ENCODE data around the gene PAEP.
"Not testable (repeated sequence)": the region's sequence is repeated elsewhere in the genome, so short reads cannot be mapped to it uniquely, and the experiment has no call there.

GRCh38 chr9:135549478-135550343, 11.8 kb upstream of the PAEP start:
- TF ChIP-seq SP1 (IDR thresholded peaks at IDR 0.05); LEF1 (IDR thresholded peaks at IDR 0.05; ENCODE audit: borderline replicate concordance); NFRKB (IDR thresholded peaks at IDR 0.05); BHLHE40 (IDR thresholded peaks at IDR 0.05; ENCODE audit: borderline replicate concordance); FOXA1 (IDR thresholded peaks at IDR 0.05); PKNOX1 (IDR thresholded peaks at IDR 0.05); SUZ12 (IDR thresholded peaks at IDR 0.05); FOXM1 (IDR thresholded peaks at IDR 0.05; ENCODE audit: borderline replicate concordance); FOXK2 (IDR thresholded peaks at IDR 0.05); HDGF (IDR thresholded peaks at IDR 0.05; ENCODE audit: borderline replicate concordance); ARNT (IDR thresholded peaks at IDR 0.05); ZNF384 (IDR thresholded peaks at IDR 0.05); TARDBP (IDR thresholded peaks at IDR 0.05); ELF4 (IDR thresholded peaks at IDR 0.05): not testable (repeated sequence)

All from HEK293T (cell line).